ENCODE measurements around the gene TSC22D1.

GRCh38 chr13:44561351-44561750 lies 14.8 kb downstream of the TSC22D1 start:
- no peak for TF ChIP-seq POLR2A (IDR thresholded peaks at IDR 0.05)
- no peak for TF ChIP-seq CTCF (IDR thresholded peaks at IDR 0.05)
